ENCODE measurements around the gene ASB7.

DNA sequence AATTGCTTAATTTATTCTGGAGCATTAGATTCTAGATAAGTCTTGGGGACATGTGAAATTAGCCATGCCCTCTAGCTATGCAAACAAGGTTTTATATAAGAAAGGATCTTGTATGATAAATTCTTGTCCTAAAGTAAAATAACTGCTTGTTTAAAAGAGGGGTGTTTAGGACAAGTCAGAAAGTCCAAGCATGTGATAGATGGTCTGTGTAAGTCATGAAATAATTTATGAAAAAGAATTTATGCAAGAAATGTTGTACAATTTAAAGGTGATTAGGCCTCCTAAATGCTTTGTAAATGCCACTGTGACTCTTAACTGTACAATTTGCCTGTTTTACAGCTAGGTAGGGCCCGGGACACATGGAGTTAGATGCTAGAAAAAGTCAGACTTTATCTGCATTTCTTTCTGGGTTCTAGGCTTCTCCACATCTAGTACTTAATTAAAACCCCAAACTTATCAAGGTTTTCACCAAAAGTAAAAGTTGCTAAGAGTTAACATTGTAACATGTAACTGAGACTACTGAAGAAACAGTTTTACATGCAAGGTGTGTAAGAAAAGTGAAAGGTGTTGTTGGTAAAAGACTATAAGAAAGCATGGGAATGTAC, 13.6 kb upstream of the ASB7 start:
- TF ChIP-seq CTCF (IDR thresholded peaks at IDR 0.05), result no peak
- TF ChIP-seq POLR2A (IDR thresholded peaks at IDR 0.05), result no peak

All from lower leg skin (tissue), 3 donors.